NOMO-1 treated with dmso at 0.1 percent for 144 hours (cell line): Measurements from ENCODE around the gene EHD1.
"Not testable (repeated sequence)": the region's sequence is repeated elsewhere in the genome, so short reads cannot be mapped to it uniquely, and the experiment has no call there.

Source experiments
- DNase-seq: peaks from one replicate; lab custom pipeline; 2025; ENCODE audit not compliant: unreplicated experiment; lab: John Stamatoyannopoulos, UW

Gene EHD1

DNA sequence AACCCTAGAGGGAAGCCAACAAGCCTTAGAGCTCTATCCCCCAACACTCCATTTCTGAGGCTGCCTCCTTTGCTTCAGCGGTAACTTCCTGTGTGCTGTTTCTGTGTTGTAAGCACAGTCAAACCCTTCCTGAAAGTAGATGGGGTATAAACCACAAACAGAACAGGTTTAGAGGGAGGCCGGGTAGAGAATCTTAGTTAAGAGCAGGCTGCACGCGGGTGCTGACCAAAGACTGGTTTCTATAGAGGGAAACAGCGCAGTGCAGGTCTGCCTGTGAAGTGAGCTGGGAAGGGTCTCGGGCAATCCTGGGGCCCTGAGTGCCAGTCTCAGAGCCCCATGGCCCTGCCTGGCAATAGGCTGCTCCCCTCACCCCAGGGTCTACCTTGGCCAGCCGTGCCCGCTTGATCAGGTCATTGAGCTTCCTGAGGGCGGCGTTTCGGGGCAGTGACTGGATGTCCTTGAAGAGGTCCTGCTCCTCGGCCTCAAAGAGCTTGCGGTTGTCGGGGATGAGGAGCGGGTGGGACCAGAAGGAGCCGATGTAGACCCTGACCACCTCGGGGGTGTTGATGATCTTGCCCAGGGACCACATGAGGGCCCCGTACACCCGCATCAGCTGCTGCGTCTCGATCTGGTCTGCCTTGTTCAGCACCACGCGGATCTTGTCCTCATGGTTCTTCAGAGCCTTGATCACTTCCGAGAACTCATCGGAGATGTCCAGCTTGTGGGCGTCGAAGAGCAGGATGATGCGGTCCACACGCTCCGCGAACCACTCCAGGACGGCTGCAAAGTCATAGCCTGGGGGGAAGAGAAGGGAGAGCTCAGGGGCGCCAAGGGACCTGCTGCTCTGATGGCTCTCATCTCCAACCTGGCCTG lies 18.6 kb downstream of the EHD1 start:
- DNase-seq: peak; percentile 66

DNA sequence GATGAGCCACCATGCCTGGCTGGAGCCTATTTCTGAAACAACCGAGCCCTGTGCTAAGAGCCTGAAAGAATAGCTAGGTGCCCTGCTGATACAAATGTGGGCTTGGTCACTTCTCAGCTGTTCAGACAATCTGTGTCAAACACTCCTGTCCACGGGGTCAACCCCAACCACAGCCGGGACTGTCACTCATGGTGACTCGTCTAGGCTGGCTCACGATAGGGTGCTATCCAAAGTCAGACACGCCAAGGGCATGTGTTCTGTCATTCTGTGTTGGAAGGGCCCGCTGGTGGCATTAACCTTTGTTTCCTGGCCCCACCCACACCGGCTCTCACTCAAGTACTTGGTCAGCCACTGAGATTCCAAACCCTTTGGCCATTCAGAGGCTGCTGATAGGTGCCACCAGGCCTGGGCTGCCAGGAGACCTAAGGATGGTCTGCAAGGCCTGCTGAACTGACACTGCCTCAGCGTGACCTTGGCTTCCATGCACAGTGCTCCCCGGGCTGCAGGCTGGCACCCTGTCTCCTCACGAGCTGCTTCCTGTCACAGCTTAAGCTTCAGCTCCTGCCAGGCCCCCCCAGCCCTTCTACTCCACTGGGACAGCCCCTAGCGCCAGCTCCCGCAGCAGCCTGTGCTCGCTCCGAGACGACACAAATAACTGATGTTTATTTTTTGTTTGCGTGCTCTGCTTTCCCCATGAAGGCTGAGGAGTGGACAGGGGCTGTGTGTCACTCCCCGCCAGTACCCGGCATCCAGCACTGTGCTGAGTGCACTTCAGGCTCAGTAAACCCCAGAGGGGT lies 19.8 kb downstream of the EHD1 start:
- no peak for DNase-seq

DNA sequence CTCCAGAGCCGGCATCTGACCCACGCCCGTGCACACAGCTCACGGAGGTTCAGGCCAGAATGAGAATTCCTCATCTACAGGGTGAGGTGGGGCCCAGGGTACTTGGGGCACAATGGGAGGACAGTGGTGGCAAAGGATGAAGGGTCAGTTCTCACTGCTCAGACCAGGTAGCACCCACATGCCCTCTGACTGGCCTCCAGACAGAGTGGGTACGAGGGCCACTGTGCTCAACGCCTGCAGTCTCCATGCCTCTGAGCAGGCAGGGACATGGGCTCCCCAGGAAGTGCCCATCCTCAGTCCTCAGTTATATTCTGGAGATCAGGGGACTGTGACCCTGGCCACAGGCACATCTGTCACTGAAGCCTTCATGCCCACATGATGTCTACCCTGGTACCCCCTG lies 20.9 kb downstream of the EHD1 start:
- no peak for DNase-seq

DNA sequence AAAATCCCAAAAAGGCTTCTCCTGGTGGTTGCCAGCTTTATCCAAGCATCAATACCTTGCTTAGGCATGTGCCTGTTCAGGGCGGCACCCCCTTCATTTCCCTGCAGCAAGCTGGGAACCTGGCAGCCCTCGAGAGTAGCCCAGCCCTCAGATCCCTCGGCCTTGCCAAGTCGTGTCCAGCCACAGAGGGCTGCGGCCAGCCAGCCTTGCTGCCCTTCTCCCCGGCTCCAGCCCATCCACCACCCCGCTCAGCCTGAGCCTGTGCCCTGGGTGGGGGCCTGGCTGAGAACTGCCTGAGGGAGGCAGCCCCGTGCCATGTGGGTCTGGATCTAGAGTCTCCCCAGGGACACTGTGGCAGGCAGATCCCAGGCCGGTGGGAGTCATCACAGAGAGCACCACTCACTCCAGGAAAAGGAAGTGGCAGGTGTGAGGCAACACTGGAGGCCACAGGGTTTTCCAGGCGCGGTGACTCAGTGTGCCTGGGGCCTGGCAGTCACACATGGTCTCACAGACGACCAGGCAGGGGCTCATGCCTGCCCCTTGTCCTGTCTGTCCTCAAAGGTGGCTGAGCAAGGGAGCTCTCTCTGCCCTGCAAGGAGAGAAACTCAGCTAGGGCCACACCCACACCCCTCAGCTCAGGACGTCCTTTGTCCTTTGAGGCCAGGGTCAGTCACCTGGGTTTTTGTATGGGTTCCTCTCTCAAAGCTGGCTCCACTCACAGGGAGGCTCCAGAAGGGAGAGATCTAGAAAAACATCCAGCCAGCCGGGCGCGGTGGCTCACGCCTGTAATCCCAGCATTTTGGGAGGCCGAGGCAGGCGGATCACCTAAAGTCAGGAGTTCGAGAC lies 21.8 kb downstream of the EHD1 start:
- DNase-seq: peak; percentile 47

DNA sequence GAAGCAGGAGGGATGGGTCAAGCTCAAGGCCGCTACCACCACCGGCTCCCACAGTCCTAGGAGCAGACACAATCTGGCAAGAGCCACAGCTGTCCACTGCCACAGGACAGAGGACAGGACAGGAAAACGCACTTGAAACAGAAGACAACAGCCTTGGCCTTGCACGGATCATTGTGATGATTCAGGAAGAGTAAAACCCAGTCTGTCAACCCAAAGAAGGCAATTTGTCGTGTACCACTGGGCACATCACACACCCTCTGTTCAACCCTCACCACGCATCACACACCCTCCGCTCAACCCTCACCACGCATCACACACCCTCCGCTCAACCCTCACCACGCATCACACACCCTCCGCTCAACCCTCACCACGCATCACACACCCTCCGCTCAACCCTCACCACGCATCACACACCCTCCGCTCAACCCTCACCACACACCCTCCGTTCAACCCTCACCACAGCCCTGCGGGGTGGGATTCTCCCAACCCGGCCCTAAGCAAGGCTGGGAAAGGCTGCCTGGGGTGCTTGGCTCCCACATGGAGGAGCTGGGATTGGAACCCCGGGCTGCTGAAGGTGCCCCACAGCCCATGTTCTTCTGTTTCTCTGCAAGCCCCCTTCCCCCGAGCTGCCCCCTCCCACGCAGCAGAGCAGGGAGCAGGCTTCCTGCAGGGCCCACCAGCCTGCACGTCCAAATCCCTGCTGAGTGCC lies 22.7 kb downstream of the EHD1 start:
- no peak for DNase-seq

DNA sequence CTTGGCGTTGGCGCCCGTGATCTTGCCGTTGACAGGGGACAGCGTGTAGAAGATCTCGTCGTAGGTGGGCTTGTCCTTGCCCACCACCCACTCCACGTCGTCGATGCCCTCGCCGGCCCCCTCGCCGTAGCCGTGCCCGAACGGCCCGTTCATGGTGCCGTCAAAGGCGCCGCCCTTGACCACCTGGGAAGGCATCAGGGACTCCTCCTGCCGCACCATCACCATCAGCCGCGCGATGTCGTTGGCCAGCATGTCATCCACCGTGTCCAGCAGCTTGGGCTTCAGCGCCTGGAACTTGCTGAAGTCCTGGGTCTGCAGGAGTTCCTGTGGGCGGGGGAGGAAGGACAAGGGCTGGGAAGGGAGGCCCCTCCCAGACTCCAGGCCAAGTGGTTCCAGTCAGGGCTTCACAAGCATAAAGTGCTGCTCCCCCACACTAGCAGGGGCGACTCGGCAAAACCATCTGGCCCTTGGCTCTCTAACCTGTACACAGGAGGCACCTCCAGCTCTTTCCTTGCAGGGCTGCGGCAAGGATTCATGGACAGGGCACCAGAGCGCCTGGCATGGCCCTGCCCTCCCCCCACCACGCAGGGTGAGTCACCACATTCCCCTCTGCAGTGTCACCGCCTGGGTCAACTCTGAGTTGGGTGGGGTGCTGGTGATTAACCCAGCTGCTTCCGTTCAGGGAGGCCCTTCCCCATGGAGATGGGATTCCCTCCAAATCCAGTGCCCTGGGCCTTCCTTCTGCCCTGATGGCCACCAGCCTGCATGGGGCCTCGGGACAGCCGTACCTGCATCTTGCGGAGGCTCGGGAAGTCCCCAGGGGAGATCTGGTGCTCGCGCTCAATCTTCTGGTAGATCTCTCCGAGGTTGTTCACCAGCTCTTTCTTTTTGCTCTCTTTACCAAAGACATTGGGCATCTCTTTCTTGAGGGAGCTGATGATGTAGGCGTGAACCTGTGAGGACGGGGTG lies 23.6 kb downstream of the EHD1 start:
- no peak for DNase-seq

DNA sequence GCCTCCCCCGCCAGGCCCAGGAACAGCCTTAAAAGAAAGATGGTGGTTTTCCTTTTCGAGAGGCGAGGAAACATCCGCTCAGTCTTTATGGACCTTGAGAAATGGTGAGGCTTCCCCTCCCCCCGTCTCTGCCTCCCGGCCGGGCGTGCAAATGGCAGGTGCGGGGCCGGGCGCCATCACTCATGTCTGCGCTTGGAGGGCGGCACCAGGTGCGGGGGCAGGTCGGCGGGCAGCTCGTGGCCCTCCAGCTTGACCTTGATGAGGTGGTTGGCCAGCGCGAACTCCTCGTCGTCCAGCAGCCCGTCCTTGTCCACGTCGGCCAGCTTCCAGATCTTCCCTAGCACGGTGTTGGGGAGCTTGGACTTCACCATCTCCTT lies 24.3 kb downstream of the EHD1 start:
- DNase-seq: no peak

DNA sequence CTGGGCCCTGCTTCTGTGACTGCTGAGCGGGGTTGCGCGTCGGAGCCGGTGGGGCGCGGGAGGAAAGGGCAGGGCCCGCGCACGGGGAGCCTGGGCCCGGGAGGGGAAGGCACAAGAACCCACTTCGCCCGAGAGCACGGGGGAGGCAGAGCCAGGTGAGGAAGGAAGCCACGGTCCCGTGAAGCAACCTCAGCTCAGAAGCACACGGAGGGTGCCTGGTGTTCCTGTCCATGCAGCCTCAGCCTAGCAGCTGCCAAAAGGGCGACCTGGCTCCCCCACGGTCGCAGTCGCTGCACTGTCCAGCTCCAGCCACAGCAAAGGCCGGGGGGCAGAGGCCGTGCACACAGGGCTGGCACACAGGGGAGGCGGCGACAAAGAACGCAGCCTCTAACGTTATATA lies 24.7 kb downstream of the EHD1 start:
- DNase-seq: no peak

DNA sequence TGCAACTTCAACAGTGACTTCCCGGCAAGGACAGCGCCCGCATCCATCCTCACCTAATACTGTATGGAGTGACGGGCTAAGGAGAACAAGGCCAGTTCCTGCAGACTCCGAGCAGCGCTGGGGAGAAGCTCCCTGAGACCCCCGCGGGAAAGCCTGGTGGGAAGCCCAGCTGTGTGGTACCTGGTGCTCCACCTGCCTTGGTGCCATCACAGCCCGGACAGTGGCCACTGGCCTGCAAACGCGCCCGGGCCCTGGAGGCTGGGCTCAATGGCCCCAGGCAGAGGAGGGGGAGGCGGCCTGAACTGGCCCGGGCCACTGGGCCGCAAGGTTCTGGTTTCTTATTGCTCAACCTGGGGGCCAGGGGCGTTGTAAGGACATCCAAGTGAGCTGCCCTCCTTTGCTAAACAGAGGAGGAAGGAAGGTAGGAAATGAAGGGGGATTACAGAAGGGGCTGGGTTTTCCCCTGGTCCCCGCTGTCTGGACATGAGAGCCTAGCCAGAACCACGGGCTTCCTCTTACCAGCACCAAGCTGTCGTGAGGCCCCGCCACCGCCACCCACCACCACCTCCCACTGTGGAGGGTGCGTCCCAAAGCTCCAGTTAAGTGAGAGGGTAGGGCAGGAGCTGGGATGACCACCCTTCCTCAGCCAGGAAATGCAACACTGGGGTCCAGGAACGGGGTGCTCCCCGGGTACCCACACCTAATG lies 25.5 kb downstream of the EHD1 start:
- no peak for DNase-seq

DNA sequence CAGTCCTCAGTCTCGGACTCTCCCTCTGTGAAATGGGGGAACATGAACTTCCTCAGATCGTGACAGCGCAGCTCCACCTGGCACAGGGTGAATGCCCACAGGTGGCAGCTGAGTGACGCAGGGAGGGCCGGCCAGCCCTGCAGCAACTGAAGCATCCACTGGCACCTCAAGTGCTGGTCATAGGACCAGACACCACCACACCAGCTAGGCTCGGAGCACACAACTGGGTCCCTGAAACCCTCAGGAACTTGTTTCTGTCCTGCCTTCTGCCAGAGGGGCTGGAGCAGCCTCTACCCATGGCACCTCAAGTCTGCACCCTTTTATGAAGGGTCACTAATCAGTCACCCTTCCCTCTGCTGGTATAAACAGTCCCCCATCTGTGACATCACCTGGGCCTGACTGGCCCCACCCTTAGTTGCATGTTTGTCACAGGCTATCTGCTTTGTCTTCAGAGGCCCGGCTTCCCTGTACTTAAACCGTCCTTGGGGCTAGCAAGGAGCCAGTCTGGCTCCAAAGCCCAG lies 26.5 kb downstream of the EHD1 start:
- no peak for DNase-seq

DNA sequence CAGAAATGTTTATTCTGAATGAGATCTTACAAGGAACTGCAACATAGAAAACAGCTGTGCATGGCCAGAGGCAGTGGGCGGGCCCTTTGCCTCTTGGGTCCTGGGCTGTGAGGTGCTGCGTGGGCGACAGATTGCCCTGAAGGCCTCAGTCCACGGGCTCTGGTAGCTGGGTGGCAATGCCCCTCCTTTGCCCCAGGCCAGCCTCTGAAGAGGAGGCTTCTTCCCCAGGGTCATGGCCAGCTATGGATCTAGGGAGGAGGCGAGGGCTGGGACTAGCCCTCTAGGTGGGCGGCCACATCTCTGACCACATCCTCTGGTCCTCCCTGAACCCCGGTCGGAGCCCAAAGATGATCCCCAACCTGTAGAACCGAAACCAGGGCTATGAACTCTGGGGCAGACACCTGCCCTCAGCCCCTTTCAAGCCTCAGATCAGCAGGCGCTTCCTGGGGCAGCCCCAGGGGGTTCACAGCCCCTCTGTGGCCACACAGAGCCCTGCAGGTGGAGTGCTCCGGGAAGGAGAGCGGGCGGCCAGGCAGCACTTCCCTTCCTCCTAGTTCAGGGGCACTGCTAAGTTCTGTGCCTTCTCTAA lies 27.3 kb downstream of the EHD1 start:
- no peak for DNase-seq

DNA sequence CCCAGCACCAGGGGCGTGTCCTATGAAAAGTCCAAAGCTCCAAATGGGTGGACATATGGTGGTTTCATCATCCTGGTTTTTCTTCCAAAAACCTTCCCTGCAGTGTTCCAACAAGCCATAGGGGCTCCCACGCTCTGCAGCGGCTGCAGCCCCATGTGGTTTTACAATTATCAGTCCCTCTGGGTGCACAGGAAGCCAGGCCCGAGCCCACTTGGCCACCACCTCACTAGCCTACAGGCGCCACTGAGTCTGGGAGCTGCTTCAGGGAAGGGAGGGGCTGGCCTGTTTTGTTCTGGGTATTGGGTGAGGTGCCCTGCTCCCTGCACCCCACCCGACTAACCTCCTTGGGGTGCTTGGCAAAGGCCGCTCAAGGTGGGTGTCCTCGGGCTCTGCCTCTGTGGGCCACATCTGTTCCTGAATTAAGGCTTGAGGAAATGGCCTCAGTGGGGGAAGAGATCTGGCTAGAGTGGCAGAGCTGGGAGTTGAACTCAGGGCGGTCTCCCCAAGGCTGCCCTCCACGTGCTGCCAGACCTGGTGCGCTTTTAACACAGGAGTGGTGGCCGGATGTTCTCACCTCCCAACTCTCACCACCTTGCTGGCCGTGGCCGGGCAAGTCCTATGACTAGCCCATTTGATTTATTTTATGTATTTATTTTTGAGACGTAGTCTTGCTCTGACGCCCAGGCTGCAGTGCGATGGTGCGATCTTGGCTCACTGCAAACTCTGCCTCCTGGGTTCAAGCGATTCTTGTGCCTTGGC lies 28.6 kb downstream of the EHD1 start:
- DNase-seq: no peak

DNA sequence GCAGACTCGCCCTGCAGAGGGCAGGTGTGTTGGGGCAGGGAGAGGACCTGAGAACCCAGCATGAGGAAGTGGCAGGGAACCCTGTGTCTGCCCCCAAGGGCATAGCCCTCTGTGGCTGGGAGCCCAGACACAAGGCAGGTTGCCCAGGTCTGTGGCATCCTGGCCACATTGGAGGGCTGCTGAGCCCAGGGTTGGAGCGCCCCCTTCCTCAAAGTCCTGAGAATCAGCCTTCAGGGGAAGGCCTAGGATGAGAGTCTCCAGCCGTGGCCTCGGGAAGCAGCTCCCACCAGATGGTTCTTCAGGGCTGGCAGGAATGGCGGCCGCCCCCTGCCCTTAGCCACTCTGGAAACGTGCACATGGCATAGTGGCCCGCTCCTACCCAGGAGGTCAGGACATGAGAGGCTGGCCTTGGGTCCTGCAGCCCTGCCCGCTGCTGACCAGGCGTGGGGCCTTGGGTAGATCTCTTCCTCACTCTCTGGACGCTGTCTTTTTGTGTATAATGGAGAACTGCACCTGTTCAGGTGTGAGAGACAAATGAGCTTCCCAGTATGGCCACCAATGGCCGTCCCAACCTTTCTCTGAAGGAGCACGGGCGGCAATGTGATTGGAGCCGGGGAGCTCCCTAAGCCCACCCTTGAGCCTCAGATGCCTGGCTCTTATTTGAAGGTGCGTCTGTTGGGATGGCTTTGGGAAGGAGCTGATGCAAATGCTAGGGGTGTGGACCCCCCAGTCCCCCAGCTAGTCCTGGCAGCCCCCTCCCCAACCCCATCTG lies 29.4 kb downstream of the EHD1 start:
- no peak for DNase-seq

DNA sequence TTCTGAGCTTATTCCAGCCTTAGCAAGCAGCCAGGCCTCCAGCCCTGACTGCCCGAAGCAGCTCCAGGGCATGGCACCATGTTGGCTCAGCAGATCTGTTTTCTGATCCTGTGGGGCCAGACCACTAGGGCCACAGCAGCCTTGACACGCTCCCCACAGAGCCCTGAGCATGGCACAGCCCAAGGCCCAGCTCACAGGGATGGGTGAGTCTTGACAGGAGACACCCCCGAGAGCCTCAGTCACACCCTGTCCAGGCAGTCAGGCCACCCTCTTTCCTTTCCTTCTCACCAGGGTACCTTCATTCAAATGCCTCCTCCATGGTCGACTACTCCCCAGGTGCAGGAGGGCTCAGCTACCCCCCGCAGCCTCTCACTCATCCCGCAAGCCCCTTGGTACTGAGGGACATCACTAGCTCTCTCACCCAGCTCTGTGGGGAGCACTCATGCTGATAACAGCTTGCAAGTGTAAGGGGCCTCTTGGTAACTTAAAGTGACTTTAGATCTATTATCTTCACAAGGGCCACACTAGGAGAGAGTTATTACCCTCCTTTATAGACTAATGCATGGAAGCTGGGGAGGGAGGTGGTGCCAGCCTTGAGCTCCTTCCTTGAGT lies 30.1 kb downstream of the EHD1 start:
- DNase-seq: no peak

DNA sequence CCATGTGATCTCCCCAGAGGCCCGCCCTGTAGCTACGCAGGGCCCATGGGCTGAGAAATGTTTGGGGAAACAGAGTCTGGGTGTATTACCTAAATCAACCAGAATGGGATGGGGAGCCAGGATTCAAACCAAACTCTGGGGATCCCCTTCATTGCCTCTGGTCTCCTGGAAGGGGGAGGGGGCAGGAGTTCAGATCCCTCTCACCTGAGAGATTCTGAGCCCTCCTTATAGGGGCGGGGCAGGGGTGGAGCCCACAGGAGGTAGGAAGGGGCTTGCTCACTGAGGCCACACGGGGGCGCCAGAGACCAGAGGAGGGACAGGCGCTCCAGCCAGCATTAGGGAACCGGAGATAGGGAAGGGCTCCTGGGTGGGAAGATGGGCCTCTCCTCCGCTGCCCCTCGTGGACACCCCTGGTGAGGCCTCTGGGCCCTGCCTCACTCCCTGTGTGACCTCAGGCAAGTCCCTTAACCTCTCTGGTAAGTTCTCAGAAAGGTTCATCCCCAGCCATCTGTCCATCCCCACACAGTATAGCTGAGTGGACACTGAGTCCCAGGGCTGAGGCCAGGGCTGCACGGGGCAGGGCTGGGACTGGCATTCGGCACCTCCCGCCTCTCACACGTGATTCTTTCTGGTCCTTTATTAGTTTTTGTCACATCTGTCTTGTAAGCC lies 31.3 kb downstream of the EHD1 start:
- peak; percentile 92 for DNase-seq

DNA sequence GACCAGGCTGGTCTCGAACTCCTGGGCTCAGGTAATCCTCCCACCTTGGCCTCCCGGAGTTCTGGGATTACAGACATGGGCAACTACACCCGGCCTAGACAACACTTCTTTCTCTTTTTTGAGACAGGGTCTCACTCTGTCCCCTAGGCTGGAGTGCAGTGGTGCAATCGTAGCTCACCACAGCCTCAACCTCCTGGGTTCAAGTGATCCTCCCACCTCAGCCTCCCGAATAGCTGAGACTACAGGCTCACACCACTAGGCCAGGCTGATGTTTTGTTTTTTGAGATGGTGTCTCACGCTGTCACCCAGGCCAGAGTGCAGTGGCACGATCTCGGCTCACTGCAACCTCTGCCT lies 32.7 kb downstream of the EHD1 start:
- not testable (repeated sequence) for DNase-seq
